Head of caudate nucleus (tissue), 42 donors: Measurements from ENCODE around the gene GOT1.

ENCODE experiments used
- DNase-seq, 42 donors: peaks; one replicate each; pipeline versions ENCODE4 v3.0.0 to v3.0.0-alpha.2; 2020 to 2021; ENCODE audit warnings: mixed read lengths in 7 of 42
- intact Hi-C: fragments of 100-400 bp; cut with DNase I; formaldehyde crosslinking; loops from one replicate; pipeline ENCODE4 v1.15.0; 2022

Gene GOT1

DNA sequence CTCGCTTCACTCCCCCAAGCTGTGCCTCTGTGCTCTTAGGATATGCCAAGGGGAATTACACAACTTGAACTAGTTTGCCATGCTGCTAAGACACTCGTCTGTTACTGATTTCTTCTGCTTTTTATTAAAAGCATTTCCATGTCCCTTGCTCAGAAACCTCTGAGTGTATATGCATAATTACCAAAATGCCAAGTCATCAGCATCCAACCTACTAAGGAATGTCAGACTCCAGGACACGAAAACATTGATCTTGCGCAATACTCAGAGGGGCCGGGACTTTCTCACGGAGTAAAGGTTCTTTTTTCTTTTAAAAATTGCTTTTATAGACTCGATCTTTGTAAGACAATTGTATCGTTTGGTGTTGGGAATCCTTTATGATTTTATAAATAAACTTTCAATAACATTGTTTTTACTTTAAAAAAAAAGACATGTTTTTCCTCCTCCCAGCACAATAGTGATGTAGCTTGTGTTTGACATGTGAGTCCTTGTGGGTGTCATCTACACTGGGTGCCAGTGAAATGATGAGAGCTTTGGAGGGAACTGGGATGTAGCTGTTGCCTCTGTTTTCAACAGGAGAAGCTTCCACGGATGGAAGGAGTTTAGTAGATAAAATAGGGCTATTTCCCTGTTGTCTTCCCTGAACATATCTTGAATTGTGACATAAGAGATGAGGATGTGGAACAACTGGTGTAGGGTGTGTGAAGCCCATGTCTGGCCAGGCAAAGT lies 57.7 kb downstream of the GOT1 start:
- intact Hi-C loops = no loop called here
- DNase-seq = peak in 4 of 42 donors; percentile 14 to 46 (median 40)

DNA sequence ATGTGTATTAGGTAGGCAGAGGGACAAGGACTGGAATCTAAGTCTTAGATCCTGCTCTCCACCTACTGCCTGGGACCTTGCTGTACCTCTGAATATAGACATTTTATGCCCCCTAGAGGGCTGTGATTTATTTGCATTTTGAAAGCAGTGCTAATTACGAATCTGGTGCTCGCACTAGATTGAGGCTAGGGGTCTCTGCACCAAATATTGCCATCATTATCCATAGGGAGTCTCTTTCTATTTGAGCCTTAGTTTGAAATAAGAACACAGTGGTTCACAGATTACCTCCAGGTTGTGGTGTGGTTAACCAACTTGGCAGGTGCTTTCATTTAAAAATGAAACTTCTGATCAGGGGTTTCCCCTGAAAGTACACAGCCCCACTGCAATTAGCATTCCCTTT lies 59.4 kb downstream of the GOT1 start:
- intact Hi-C loops = no loop called here
- DNase-seq = no peak

DNA sequence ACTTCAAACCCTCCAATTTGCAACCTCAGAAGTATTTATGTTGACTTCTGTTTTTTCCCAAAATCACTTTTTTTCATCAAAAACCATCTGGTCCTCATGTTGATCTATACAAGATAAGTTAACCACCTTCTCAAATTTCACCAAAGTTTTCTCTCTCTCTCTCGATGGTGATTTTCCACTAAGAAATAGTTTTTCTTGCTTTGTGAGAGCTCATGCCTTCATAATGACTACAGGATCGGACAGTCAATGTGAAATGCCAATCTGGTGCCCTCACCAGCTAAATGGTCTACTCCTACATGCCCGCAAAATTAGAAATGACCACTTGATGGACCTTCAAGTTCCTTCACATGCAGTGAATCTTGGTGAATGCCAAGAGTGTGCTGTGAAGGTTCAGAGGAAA lies 60.9 kb downstream of the GOT1 start:
- no peak for DNase-seq
- intact Hi-C loops = no loop called here

DNA sequence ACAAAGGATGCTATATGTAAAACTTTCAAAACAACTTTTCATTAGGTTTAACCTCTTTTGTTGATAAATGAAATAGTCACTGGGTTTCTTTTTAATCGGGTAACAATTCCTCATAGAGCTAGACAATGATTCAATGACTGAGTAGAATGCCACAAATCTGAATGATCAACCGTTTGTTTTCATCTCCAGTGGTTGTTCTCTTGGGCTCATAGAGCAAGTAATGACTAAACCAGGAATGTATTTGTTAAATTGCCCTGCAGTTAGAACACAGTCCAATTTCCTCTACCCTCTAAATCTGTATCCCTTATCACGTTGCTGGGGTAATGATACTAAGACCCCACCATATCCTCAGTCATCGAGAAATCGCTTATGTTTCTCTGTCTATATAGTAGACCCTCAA lies 61.3 kb downstream of the GOT1 start:
- no peak for DNase-seq
- intact Hi-C loops = no loop called here

DNA sequence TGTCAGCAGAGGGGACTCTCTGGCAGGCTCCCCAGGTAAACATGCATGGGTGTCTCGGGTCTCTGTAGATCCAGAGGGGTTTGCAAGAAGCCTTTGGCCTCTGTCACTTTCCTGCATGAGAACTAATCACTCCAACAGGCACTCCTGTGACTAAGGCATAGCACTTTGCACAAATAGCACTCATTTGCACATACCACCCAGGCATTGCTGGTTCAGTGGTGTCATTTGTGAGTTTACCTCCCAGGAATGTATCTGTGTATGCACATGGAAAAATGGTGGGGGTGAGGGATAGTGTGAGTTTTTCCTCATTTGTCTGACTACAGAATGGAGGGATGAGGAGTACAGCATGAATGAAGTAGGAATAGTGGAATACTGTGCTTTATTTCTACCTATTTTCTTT lies 61.8 kb downstream of the GOT1 start:
- intact Hi-C loops = no loop called here
- peak in 1 of 42 donors; percentile 20 for DNase-seq

DNA sequence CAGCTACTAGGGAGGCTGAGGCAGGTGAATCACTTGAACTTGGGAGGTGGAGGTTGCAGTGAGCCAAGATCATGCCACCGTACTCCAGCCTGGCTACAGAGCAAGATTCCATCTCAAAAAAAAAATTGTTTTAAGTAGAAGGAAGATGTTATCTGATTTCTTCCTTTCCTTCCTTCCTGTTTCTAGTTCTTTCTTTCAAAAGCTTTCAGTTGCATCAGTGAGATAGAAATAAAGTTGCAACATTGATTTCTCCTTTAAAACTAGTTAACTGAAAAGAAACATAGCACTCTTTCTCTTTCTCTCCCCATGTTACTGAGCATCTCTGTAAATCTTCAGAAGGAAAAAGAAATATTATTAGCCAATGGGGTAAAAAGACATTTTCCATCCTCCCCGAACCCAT lies 63.8 kb downstream of the GOT1 start:
- DNase-seq = no peak
- intact Hi-C loops = no loop called here

DNA sequence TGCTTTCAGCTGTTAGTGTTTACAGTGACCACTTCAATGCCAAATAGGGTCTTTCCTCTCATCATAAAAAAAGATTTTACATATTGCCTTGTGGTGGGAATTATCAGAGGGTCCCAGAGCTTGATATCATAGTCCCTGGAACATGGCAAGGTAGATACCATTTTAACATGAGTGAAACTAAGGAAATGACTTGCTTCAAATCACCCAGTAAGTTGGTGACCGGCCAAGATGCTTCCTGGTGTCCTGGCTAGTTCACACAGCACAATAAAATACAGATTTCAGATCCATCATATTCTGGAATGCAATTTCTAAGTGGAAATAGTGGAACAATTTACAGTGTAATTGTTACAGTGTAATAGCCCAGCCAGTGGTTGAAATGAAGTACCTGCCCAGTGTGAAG lies 64.7 kb downstream of the GOT1 start:
- intact Hi-C loops = no loop called here
- DNase-seq = no peak

DNA sequence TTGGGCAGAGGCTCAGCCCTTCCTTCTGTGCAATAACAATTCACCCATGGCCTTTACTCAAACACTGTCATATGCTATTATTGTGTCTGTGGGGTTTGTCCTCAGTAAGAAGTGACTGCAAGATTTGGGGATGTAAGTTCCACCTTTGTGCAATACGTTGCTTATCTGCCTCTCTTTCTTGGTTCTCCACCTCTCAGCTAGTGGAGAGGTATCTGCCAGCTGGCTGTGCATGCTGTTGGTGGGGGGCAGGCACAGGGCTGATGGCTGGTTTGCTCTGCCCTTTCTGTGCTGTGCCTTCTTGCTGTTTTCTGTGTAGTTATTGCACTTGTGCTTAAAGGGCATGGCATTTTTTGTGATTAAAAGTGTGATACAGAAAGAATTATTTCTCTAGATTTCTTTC lies 65.1 kb downstream of the GOT1 start:
- DNase-seq = no peak
- intact Hi-C loops = no loop called here

DNA sequence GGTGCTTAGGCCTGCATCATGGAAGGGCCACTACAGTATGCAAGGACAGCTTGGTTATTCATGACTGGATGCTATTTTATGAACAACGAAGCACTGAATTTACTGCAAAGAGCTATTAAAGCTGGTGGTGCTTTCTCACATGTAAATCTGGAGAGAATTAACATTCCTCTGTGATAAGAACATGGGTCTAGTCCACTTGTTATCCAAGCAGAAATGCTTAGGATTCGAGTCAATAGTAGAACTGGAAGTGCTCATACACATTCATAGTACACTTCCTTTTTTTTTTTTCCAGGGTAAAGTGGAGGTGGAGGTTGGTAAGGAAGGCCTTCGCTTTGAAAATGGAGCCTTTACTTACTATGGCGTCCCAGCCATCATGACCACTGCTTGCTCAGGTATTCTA lies 66.3 kb downstream of the GOT1 start:
- DNase-seq = no peak
- intact Hi-C loops = no loop called here

DNA sequence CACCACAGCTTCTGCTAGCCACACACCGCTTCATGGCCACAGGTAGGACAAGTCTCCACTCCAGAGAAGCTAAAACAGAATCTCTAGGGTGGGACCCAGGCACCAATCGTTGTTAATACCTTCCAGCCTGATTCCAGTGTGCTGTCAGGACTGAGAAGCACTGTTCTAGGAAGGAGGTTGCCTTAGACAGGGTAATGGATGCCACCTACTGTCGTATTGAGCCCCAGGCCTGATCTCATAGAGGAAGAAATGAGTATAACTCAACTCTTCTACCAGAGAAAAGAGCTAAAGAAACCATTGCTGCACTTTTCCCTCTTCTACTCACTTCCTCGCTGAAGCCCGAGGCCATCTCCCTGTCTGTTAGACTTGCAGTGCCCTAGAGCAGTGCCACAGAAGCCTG lies 69.5 kb downstream of the GOT1 start:
- DNase-seq = peak in 10 of 42 donors; percentile 26 to 74 (median 46)
- intact Hi-C loops = no loop called here

DNA sequence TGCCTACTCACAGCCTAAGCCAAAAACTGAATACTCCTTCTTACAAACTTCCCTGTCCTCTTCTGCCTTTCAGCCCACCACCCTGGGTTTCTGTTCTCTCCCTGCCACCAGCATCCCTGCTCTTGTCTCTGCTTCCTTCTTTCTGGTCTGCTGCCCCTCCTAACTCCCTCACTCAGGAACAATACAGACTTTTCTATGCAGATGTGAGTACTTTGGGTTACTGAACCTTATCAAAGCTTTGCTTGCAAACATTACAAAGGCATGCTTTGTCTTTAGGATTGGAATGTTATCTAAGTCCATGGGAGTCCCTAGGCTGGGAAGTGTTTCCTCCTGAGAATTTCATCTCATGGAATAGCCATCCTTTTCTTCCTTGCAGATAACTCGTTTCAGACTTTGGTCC lies 72.3 kb downstream of the GOT1 start:
- intact Hi-C loops = no loop called here
- DNase-seq = no peak

DNA sequence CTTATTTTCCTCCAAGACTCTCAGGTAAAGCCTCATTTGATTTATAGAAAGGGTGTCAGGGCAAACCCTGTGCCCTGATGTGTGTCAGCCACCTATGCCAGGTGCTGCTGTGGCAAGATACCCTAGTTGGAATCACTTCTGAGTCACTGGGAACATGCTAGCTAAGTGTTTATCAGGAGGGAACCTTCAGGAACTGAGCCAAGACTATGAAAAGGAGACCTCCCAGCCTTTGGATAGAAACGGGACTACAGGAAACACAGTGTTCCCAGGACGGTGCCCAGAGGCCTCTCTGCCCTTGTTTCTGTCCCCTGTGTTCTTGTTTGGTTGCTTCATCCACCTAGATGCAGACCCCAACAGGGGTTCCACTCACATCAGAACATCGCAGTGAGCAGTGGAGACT lies 72.7 kb downstream of the GOT1 start:
- DNase-seq = peak in 1 of 42 donors; percentile 24
- intact Hi-C loops = no loop called here

DNA sequence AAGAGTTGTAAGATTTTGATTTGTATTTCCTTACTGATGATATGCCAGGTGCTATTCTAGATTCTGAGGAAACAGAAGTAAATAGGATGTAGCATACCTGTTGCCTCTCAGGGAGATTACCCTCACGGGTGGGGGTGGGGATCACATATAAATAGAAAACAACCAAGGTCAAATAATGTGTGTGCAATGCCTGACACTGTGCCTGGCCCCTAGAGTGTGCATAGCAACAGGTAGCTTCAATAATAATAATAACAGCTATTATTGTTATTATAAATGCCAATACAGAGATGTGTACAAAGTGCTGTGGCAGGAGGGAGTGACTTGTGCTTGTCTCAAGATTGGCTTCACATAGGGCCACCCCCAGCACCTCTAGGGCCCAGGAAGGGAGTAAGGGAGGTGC lies 77.2 kb downstream of the GOT1 start:
- intact Hi-C loops = no loop called here
- DNase-seq = peak in 1 of 42 donors; percentile 13

DNA sequence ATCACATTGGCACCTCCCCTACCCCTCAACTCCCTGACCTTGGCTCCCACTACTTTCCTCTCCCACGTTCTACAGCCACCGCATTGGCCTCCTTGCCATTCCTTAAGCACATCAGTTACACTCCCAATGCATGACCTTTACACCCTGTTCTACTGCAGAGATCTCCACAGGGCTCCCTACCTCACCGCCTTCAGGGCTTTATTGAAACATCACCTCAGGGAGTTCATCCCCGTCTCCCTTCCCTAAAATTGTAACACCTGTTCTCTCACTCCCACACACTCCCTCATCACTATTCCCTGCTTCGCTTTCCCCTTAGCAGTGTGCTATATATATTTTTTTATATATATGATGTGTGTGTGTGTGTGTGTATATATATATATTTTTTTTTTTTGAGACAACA lies 82.8 kb downstream of the GOT1 start:
- peak in 7 of 42 donors; percentile 30 to 60 (median 46) for DNase-seq
- intact Hi-C loops = no loop called here
